Activated CD4-positive, alpha-beta T cell treated with anti-CD3 and anti-CD28 coated beads, Interleukin-2, amount 10 ng/mL, durations not matched to agents 24 days and 14 days (primary cell): Measurements from ENCODE around the gene NTMT2. TPM values are rescaled to one million over a fixed set of nuclear protein-coding genes. Genes with fewer than 3 reads are reported as not detected.
A peak's percentile ranks its signal among the peaks of the same experiment; 100 is the strongest.
"Not testable (repeated sequence)": the region's sequence is repeated elsewhere in the genome, so short reads cannot be mapped to it uniquely, and the experiment has no call there.

Experiments used
- DNase-seq: peaks from one replicate; pipeline ENCODE4 v3.0.0; 2022
- H3K27ac Mint-ChIP-seq: one replicate; pipeline ENCODE4 v1.8.0; 2022; ENCODE audit warnings: mild to moderate bottlenecking, mixed read lengths
- H3K27me3 Mint-ChIP-seq: one replicate; pipeline ENCODE4 v1.8.0; 2022; ENCODE audit warnings: mixed read lengths
- H3K36me3 Mint-ChIP-seq: one replicate; pipeline ENCODE4 v1.8.0; 2022; ENCODE audit warnings: low read depth, mild to moderate bottlenecking, mixed read lengths
- H3K4me1 Mint-ChIP-seq: one replicate; pipeline ENCODE4 v1.8.0; 2021; ENCODE audit warnings: mixed read lengths
- H3K4me3 Mint-ChIP-seq: one replicate; pipeline ENCODE4 v1.8.0; 2022; ENCODE audit warnings: mild to moderate bottlenecking, moderate library complexity, mixed read lengths
- H3K9me3 Mint-ChIP-seq: one replicate; pipeline ENCODE4 v1.8.0; 2021; ENCODE audit warnings: mixed read lengths
- intact Hi-C: fragments of 100-400 bp; cut with micrococcal nuclease; formaldehyde crosslinking; loops from one replicate; pipeline ENCODE4 v1.15.1; 2023
- total RNA-seq: library from RNA; stranded (reverse); gene quantifications from 2 replicates; pipeline ENCODE4 v1.2.3, GENCODE V29; 2022

Gene NTMT2
- not detected in 2 replicates for total RNA-seq

DNA sequence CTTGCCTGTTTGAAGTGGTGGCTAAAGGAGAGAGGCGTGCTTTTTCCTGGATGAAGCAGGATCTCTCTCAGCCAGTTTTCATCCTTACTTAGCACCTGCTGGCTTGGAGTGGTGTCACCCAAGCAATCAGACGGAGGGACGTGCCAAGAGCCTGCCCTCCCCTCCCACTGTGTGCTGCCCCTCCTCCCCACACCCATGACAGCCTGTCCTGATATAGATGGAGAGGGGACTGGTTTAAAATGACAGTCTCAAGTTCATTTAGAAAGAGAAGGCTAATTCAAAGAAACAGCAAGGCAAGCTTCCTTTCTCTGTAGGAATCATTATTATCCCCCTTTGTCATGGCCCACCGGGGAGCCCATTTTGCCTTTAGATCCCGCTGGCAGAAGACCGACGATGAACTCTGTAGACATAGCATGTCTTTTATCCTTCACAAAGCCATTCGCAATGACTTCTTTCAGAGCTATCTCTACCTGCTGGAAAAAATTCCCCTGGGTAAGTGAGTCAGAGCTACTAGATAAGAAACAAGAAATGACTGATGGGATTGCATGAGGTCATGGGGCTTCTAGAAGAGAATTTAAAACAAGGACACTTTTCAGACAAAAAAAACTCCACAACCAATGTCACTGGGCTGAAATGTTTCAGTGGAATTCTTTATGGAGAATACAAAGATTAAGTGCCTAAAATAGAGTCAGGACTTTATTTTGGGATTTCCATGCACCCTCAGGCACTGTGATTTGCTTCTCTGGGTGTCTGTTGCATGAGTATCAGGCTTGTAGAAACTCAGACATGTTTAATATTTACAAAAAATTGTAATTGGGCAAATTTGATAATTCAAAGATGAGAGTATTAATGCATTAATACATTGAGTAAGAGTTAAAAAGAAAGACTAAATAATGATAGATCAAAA is at the start of gene NTMT2:
NTMT2 (plus strand) TSS at position 190 of the 907 bp plus-strand sequence; CDS start at position 339, 149 bp downstream.
- no peaks in the 10 kb centered on the region for H3K36me3 Mint-ChIP-seq
- H3K27me3 Mint-ChIP-seq: peaks cover 3% of the 10 kb centered on the region
- DNase-seq: peak; percentile 40
- H3K4me1 Mint-ChIP-seq: no peaks in the 10 kb centered on the region
- no peaks in the 10 kb centered on the region for H3K9me3 Mint-ChIP-seq
- intact Hi-C loops: no loop called here
- H3K27ac Mint-ChIP-seq: no peak within 1 kb of the TSS
- H3K4me3 Mint-ChIP-seq: no peak within 1 kb of the TSS

DNA sequence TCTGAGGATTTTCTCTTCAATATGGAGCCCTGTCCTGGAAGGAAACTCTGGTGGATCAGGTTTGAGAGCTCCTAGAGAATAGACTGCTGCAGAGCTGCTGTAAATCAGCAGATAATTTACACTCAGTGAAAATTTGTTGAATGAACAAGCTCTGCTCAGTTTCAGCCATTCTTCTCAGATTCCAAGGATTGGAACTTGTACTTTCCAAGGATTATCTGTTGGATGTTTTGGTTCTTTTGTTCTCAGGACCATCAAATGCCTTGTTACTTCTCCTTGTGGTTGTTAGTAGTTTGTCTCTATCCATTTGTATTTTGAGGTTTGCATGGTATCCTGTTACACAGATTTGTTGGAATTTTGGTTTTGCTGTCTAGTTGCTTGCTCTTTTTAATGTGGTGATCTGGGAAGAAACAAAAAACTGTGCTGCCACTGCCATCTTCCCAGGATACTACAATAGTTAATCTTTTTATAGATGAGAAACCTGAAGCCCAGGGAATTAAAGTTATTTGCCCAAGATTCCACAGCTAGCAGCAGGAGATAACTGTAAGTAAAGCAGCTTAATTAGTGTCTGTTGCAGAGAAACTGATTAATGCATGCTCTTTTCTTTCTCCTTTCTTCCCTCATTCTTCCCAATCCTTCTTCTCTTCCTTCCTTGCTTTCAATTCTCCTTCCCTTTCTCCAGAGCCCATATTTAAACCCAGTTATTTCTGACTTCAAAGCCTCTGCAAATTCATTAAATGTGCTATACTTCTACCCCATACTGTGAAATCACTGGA is 49.6 kb upstream of the NTMT2 start:
- H3K36me3 Mint-ChIP-seq: no peaks in the 10 kb centered on the region
- intact Hi-C loops: no loop called here
- H3K4me3 Mint-ChIP-seq: no peak overlapping the region
- H3K27me3 Mint-ChIP-seq: peaks cover 18% of the 10 kb centered on the region
- no peak for DNase-seq
- no peak overlapping the region for H3K27ac Mint-ChIP-seq
- no peaks in the 10 kb centered on the region for H3K9me3 Mint-ChIP-seq
- no peaks in the 10 kb centered on the region for H3K4me1 Mint-ChIP-seq

DNA sequence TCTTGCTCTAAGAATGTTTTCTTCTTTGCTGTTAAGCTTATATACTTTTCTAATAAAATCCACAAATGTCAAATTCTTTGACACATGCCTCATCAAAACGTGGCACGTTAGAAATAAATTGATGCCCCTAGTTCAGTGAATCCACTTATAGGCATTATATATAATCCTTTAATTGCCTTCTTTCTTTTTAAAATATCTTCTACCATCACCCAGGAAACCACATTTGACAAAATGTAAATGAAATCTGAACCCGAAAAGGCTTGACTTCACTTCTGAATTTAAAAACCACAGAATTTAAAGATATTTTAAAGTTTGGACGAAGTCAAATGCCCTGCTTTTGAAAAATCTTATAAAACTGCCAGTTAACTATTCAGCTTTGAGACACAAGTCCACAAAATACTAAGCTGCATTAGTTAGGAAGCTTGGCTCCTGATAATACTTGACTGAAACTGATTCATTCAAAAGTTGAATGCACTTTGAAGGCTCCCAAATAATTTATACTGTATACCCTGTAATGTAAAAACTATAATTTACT is 48.9 kb upstream of the NTMT2 start:
- no peaks in the 10 kb centered on the region for H3K4me1 Mint-ChIP-seq
- DNase-seq: no peak
- no peak overlapping the region for H3K4me3 Mint-ChIP-seq
- intact Hi-C loops: no loop called here
- H3K9me3 Mint-ChIP-seq: no peaks in the 10 kb centered on the region
- H3K36me3 Mint-ChIP-seq: no peaks in the 10 kb centered on the region
- H3K27me3 Mint-ChIP-seq: peaks cover 20% of the 10 kb centered on the region
- no peak overlapping the region for H3K27ac Mint-ChIP-seq

DNA sequence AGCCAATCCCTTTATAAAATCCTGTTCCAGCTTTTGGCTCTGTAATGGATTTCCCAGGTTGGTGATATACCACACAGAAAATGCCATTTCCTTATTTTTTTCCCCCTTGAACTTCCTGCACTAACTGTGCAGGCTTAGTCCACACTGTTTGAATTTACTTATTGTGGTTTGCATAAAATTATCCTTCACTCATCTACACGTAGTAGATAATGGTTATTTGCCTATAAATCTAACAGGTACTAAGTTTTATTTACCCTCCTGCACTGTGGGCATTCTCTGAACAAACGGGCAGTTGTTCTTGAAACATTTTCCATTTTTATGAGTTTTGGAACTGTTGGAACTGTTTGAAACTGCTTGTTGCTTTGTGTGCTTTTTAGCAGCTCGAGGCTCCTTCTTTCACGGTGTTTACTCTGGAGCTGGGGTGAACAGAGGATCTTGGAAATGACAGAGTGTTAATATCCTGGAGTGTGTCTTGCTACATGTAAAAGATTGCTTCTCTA is 48.3 kb upstream of the NTMT2 start:
- no peak overlapping the region for H3K4me3 Mint-ChIP-seq
- H3K36me3 Mint-ChIP-seq: no peaks in the 10 kb centered on the region
- H3K27me3 Mint-ChIP-seq: peaks cover 20% of the 10 kb centered on the region
- intact Hi-C loops: no loop called here
- H3K27ac Mint-ChIP-seq: no peak overlapping the region
- no peak for DNase-seq
- no peaks in the 10 kb centered on the region for H3K4me1 Mint-ChIP-seq
- no peaks in the 10 kb centered on the region for H3K9me3 Mint-ChIP-seq

DNA sequence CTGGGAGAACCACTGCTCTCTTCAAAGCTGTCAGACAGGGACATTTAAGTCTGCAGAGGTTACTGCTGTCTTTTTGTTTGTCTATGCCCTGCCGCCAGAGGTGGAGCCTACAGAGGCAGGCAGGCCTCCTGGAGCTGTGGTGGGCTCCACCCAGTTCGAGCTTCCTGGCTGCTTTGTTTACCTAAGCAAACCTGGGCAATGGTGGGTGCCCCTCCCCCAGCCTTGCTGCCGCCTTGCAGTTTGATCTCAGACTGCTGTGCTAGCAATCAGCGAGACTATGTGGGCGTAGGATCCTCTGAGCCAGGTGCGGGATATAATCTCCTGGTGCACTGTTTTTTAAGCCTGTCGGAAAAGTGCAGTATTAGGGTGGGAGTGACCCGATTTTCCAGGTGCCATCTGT is 32.6 kb upstream of the NTMT2 start:
- H3K27me3 Mint-ChIP-seq, H3K27ac Mint-ChIP-seq, H3K4me1 Mint-ChIP-seq, DNase-seq, intact Hi-C loops, H3K36me3 Mint-ChIP-seq, H3K4me3 Mint-ChIP-seq: not testable (repeated sequence)
- peaks cover 12% of the 10 kb centered on the region for H3K9me3 Mint-ChIP-seq

DNA sequence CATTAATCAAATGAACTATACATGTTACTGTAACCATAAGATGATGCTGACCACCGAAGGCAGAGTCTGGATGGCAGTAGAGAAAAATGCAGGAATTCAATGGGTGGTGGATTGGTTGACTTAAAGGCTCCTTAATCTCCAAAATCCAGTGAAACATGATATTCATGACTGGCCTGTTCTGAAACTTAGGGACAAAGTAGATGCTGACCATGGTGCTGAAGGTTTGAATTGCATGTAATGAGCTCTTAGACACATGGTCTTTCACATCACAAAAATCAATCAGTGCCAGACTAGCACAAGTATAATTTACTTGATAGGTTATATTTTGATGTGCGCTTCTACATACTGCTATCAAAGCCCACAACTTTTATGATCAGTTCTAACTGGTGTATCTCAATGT is 30.9 kb upstream of the NTMT2 start:
- no peaks in the 10 kb centered on the region for H3K27me3 Mint-ChIP-seq
- peaks cover 12% of the 10 kb centered on the region for H3K9me3 Mint-ChIP-seq
- H3K36me3 Mint-ChIP-seq: no peaks in the 10 kb centered on the region
- no peak overlapping the region for H3K4me3 Mint-ChIP-seq
- no peak overlapping the region for H3K27ac Mint-ChIP-seq
- no peaks in the 10 kb centered on the region for H3K4me1 Mint-ChIP-seq
- intact Hi-C loops: no loop called here
- DNase-seq: no peak

DNA sequence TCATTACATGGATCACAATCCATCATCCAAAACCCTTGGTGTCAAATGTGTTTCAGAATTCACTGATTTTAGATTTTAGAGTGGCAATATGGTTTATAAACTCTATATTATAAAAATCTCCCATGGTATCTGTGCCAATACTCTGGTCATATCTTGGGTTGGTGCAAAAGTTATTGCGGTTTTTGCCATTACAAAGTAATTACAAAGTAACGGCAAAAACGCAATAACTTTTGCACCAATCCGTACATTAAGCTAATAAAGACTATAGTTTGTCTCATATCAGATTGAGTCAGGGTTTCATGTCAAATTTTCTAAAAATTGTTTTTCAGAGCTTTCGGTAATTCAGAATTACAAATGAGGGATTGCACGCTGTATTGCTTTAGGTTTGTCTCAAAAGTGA is 23.4 kb upstream of the NTMT2 start:
- Mint-ChIP-seq H3K27ac (no peak overlapping the region), H3K36me3 (no peaks in the 10 kb centered on the region), H3K9me3 (no peaks in the 10 kb centered on the region), H3K4me1 (no peaks in the 10 kb centered on the region), H3K4me3 (no peak overlapping the region), H3K27me3 (peaks cover 6% of the 10 kb centered on the region)
- intact Hi-C loops: no loop called here
- peak; percentile 5 for DNase-seq

DNA sequence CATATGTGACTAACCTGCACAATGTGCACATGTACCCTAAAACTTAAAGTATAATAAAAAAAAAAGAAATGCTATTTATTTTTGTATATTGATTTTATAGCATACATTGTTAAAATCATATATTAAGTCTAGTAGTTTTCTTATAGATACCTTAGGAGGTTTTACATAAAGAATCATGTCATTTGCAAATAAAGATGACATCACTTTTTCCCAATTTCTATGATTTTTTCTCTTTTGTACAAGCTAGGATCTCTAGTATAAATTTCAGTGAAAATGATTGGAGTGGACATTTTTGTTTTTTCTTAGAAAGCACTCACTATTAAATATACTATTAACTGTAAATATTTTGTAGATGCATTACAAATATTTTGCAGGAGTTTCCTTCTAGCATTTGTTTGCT is 20.5 kb upstream of the NTMT2 start:
- no peaks in the 10 kb centered on the region for H3K4me1 Mint-ChIP-seq
- H3K27ac Mint-ChIP-seq: no peak overlapping the region
- peaks cover 3% of the 10 kb centered on the region for H3K9me3 Mint-ChIP-seq
- H3K36me3 Mint-ChIP-seq: no peaks in the 10 kb centered on the region
- no peak overlapping the region for H3K4me3 Mint-ChIP-seq
- no peak for DNase-seq
- H3K27me3 Mint-ChIP-seq: peaks cover 6% of the 10 kb centered on the region
- intact Hi-C loops: no loop called here

DNA sequence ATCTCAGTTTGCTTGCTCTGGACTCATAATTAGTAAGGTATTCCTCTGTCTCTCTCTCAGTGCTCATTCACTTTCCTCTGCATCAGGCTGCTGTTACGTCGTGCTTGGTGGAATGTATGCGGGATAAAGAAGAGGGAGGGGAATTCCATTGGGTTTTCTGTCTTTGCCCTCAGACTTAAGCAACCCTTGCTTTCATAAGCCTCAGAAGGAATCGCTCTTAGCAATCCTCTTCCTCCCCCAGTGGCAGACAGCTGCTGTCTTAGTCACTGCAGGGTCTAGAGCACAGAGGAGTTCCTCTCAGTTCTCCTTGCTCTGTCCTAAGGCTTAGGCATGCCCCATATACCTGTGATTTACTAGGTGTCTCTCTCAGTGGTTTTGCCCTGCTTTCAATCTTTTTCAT is 19.1 kb upstream of the NTMT2 start:
- no peaks in the 10 kb centered on the region for H3K36me3 Mint-ChIP-seq
- H3K4me3 Mint-ChIP-seq: no peak overlapping the region
- H3K9me3 Mint-ChIP-seq: peaks cover 3% of the 10 kb centered on the region
- no peak overlapping the region for H3K27ac Mint-ChIP-seq
- H3K27me3 Mint-ChIP-seq: no peaks in the 10 kb centered on the region
- no peaks in the 10 kb centered on the region for H3K4me1 Mint-ChIP-seq
- intact Hi-C loops: no loop called here
- peak; percentile 35 for DNase-seq

DNA sequence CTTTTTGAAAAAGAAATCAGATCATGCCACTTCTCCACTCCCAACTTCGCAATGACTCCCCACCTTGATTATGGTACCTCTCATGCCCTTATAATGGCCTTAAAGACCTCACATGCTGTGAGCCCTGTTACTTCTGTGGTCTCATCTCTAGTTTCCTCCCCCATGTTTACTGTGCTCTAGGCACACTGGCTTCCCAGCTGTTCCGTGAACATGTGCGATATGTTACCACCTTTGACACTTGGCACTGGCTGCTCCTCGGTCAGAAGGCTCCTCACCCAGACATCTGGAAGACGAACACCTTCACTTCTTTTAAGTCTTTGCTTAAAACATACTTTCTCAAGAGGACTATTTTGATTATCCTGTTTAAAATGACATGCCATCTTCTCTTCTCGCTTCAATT is 14.3 kb upstream of the NTMT2 start:
- no peak for DNase-seq
- no peaks in the 10 kb centered on the region for H3K27me3 Mint-ChIP-seq
- H3K36me3 Mint-ChIP-seq: no peaks in the 10 kb centered on the region
- intact Hi-C loops: no loop called here
- H3K27ac Mint-ChIP-seq: no peak overlapping the region
- H3K4me3 Mint-ChIP-seq: no peak overlapping the region
- peaks cover 3% of the 10 kb centered on the region for H3K9me3 Mint-ChIP-seq
- H3K4me1 Mint-ChIP-seq: no peaks in the 10 kb centered on the region

DNA sequence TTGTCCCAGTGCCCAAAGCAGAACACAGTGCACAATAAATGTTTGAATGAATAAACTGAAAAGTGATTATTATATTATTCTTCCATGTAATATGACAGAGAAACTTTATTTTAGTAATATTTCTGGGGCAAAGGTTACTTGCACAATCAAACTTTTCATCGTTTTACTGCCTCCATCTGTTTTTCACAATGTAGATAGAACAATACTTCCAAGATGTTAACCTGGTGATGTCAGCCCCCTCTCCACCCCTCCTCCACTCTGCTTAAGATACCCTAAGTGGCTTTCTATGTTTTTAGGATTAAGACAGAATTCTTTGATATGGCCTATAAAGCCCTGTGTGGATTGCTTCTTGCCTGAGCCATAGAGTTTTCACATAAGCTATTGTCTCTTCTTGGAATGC is 13.8 kb upstream of the NTMT2 start:
- H3K4me1 Mint-ChIP-seq: no peaks in the 10 kb centered on the region
- peaks cover under 1% of the 10 kb centered on the region for H3K27me3 Mint-ChIP-seq
- no peaks in the 10 kb centered on the region for H3K36me3 Mint-ChIP-seq
- H3K9me3 Mint-ChIP-seq: peaks cover 3% of the 10 kb centered on the region
- H3K4me3 Mint-ChIP-seq: no peak overlapping the region
- intact Hi-C loops: no loop called here
- no peak for DNase-seq
- H3K27ac Mint-ChIP-seq: no peak overlapping the region

DNA sequence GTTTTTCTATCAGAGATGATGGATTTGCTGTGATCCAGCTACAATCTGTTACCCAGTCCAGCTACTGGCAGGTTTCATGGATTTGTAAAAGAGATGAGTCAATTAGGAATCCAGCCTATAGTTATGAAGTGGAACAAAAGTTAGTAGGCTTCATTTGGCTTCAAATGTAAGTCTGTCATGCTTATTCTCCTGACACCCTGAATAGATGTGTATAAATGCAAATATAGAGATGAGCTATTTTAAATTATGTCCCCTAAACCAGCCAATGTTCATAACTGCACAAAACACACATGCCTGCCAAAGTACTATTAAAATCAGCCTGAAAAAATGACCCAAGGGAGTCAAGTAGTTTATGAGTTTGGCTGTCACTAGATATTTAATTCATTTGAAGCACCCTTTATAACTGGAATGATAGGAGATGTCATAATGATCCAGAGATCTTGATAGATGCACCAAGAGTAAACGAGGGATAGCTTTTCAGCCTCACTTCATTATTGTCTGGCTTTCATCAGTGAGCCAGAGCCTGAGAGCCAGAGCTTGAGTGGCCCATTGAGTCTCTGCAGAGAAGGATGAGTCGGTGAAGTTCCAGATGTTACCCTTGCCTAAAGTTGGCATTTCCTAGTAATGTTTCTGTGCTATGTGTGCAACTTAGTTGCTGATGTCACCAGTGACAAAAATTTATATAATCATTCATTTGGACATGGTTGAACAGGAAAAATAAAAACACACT is 11.8 kb upstream of the NTMT2 start:
- no peak for DNase-seq
- Mint-ChIP-seq H3K27me3 (peaks cover 1% of the 10 kb centered on the region), H3K4me3 (no peak overlapping the region), H3K36me3 (no peaks in the 10 kb centered on the region), H3K27ac (no peak overlapping the region), H3K4me1 (no peaks in the 10 kb centered on the region), H3K9me3 (peaks cover 2% of the 10 kb centered on the region)
- intact Hi-C loops: no loop called here

DNA sequence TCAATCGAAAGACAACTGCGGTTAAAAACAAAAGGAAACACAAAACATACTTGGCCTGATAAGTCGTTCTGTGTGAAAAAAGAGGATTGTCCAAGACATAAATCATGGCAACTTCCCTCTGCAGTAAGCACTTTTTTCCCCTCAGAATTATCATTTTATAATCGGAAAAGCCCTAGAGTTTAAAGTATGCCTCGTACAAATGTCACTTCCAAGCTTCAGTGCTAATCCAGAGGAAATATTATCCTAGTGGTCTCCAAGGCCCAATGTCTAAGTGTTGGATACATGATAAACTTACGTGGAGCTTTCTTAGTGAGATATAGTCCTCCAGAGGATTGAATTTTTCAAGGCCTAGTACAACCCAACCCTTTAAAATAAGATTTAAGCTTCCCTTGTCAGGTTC is 11.2 kb upstream of the NTMT2 start:
- Mint-ChIP-seq H3K36me3 (no peaks in the 10 kb centered on the region), H3K27me3 (peaks cover 4% of the 10 kb centered on the region), H3K4me3 (no peak overlapping the region), H3K9me3 (no peaks in the 10 kb centered on the region), H3K27ac (no peak overlapping the region), H3K4me1 (no peaks in the 10 kb centered on the region)
- DNase-seq: no peak
- intact Hi-C loops: no loop called here
